ENCODE data around the gene MCC.

- TF ChIP-seq CTCF (IDR thresholded peaks at IDR 0.05) (no peak), POLR2A (IDR thresholded peaks at IDR 0.05) (no peak)
These were observed 266.7 kb downstream of the MCC start for GRCh38 chr5:113221294-113222176.

All from ovary (tissue), 3 donors.